ENCODE data around the gene MZF1.

MZF1 gene

GRCh38 chr19:58585442-58586132 lies 12.5 kb upstream of the MZF1 start (continued):
- peak; percentile 61 for TF ChIP-seq ZSCAN4 (tag by site-specific recombination; IDR thresholded peaks at IDR 0.05)
- no peak for TF ChIP-seq SP2 (tag by site-specific recombination; IDR thresholded peaks at IDR 0.05)
- no peak for TF ChIP-seq ZNF138 (tag by site-specific recombination; IDR thresholded peaks at IDR 0.05; ENCODE audit: borderline replicate concordance)
- TF ChIP-seq ZNF112 (tag by site-specific recombination; IDR thresholded peaks at IDR 0.05) = no peak
- TF ChIP-seq ZBTB26 (tag by site-specific recombination; optimal IDR thresholded peaks at IDR 0.05) = peak; percentile 9
- TF ChIP-seq ZNF558 (tag by site-specific recombination; IDR thresholded peaks at IDR 0.05) = no peak

- no peaks in the 10 kb centered on the region for H3K4me1 ChIP-seq (ENCODE audit: control insufficient read depth, insufficient read depth, low read length)
- no peak overlapping the region for H3K4me3 ChIP-seq (ENCODE audit: low read depth, low read length)
- no peak overlapping the region for H3K27ac ChIP-seq (ENCODE audit: extremely low read depth, low read depth, low read length)
- H3K36me3 ChIP-seq (ENCODE audit: control insufficient read depth in 2 of 2, insufficient read depth in 1 of 2, low read length in 2 of 2) = peaks cover 0 to 23% of the 10 kb centered on the region in 2 experiments; a peak in 1 of 3 replicates
- no peaks in the 10 kb centered on the region for H3K9me3 ChIP-seq (ENCODE audit: control insufficient read depth, insufficient read depth, low read depth, low read length)
- POLR2A ChIA-PET = interaction anchor here (1.0 kb wide), 1 partner anchor 9 kb away, joined by 3 read pairs; no protein-coding TSS in a partner anchor
- TF ChIP-seq MEIS1 (CRISPR knock-in tag; IDR thresholded peaks at IDR 0.05; ENCODE audit: borderline replicate concordance) = no peak
- no peak for TF ChIP-seq ZNF514 (tag by site-specific recombination; IDR thresholded peaks at IDR 0.05)
- no peak for TF ChIP-seq ZNF623 (tag by site-specific recombination; IDR thresholded peaks at IDR 0.05)
- TF ChIP-seq TSHZ1 (tag by site-specific recombination; IDR thresholded peaks at IDR 0.05; ENCODE audit: borderline replicate concordance) = no peak
- no peak for TF ChIP-seq ZNF132 (tag by site-specific recombination; IDR thresholded peaks at IDR 0.05; ENCODE audit: borderline replicate concordance)
- TF ChIP-seq ZBTB7A (tag by site-specific recombination; IDR thresholded peaks at IDR 0.05; ENCODE audit: low read depth) = no peak
- TF ChIP-seq ZNF521 (tag by site-specific recombination; IDR thresholded peaks at IDR 0.05) = no peak
- TF ChIP-seq ZNF239 (tag by site-specific recombination; IDR thresholded peaks at IDR 0.05) = no peak
- TF ChIP-seq KLF17 (tag by site-specific recombination; IDR thresholded peaks at IDR 0.05) = no peak
- TF ChIP-seq ZNF548 (tag by site-specific recombination; IDR thresholded peaks at IDR 0.05) = no peak
- no peak for TF ChIP-seq ZNF362 (tag by site-specific recombination; IDR thresholded peaks at IDR 0.05)
- CTCF ChIA-PET = interaction anchor here (0.6 to 1.1 kb wide), 3 partner anchors 21 to 222 kb away, joined by 3 read pairs; partner anchors contain the start of genes ZBTB45 and ZNF497
Observed at GRCh38 chr19:58584498-58585441, 11.6 kb upstream of the MZF1 start.
